Medulla oblongata (tissue), 1 donor: ENCODE measurements around the gene AUTS2.

Experiments
- DNase-seq: peaks from one replicate; pipeline ENCODE4 v3.0.0-alpha.2; 2015; ENCODE audit errors: extremely low spot score

The AUTS2 gene

DNA sequence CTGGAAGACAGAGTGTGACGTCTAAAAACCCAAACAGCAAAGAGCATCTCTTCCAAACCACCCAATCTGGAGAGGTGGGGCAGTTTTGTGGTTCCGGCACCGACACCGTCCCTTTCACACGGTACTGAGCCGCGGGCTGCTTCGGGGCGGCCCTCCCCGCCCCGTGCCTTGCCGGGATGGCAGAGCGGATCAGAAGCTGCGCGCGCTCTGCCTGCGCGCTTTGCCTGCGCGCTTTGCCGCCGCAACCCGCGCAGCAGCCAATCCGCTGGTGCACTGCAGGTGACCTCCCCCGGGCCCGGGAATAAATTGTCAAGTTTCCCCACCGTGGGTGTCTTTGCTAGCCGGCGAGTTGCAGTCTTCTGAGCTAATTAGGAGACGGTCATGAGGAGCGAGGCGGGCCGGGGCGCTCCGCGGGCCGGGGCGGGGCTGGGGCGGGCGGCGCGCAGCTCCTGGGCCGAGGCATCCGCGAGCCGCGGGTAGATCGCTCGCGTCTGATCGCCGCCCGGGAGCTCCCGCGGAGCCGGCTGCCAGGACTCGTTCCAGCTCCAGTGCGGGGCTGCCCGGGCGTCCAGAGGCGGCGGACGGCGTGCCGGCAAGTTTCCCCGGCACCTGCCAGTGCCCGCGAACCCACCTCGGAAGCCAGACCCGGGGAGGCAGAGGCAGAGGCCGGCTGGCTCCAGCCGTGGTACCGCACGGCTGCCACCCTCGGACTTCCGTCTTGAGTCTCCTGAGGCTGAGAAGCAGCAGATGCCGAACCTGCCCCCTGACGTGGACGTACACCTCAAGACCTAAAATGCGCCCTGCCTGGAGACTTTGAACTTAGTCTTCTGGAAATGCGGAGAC is 997.7 kb downstream of the AUTS2 start:
- DNase-seq: no peak

DNA sequence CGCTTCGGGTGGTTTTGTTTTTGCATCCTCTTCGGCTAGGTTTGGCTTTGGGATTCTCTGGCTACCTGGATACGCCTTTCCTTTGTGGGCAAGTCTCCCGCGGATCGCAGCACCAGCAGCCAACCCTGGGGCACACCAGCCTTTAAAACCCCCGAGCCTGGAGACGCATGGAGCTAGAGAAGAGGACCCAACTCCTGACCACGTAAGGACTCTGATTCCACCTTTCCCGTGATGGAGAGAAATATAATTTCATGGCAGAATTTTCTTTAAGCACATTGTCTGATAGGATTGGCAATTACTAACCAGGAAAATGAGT is 998.3 kb downstream of the AUTS2 start:
- no peak for DNase-seq

DNA sequence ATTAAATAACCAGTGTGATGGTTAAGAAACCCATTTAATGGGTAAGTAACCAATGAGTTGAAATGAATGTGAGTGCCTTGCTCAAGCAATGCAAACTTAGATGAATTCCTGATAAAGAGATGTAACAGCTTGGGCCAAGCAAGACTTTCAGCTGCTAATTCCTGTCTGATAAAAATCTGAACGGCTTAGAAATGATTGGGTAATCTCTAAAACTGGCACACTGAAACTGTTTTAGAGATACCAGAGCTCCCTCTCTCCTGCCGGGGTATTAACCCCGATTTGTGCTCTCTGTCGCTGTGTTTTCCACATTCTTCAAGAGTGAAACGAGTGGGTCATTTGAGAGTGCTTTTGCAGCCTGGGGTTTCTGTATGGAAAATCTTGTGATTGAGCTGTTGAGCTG is 998.8 kb downstream of the AUTS2 start:
- DNase-seq: no peak

DNA sequence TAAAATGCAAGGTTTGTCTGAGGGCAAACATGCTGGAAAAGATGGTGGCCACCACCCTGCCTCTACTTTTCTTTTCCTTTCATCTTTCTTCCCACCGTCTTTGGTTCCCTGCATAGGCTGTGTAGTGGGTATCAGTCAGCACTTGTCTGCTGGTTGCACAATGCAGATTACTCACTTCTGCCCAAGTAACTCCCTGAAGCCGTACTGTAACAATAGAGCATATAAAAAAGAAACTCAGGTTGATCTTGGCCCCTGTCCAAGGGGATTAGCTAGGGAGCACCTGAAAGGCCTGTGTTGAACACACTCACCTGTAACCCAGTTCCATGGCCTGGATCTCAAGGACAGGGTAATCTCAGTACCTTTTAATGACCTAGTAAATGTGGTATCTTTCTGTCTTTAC is 1000.7 kb downstream of the AUTS2 start:
- no peak for DNase-seq

DNA sequence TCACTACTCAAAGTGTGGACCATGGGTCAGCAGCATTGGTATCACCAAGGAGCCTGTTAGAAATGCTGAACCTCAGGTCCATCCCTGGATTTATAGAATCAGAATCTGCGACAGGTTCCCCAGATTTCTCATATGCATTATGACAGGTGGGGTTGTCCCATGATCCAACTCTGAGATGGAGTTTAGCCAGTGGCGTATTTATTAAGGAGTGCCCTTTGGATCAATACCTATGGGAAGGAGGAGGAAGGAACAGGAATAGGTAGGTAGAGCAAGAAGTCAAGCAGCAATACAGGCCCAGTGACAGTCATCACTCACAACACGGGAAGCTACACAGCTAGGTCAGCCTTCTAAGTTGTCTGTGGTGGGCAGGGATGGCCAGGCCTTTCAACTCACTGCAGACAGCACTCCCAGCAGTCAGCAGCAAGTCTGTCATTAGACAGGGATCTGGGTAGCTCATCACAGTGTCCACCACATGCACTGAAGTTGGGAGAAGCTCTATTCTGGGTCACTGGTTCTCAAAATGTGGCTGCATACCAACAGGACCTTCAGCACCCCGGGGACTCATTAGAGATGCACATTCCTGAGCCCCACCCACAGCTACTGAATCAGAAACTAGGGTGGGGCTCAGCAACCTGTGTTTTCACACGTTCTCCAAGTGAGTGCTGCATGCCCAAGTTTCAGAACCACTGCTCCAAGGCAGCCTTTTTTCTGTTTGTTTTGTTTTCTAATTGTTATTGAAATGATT is 1001.3 kb downstream of the AUTS2 start:
- no peak for DNase-seq

DNA sequence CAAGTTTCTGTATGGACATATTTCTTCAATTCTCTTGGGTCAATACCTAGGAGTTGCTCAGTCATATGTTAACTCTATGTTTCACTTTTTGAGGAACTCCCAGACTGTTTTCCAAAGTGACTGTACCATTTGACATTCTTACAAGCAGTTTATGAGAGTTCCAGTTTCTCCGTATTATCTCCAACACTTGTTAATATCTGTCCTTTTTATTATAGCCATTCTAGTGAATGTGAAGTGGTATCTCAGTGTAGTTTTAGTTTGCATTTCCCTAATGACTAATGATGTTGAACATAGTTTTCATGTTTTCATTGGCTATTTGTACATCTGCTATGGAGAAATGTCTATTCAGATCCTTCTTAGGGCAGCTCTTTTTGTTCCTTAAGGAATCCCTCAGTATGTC is 1002.7 kb downstream of the AUTS2 start:
- no peak for DNase-seq

DNA sequence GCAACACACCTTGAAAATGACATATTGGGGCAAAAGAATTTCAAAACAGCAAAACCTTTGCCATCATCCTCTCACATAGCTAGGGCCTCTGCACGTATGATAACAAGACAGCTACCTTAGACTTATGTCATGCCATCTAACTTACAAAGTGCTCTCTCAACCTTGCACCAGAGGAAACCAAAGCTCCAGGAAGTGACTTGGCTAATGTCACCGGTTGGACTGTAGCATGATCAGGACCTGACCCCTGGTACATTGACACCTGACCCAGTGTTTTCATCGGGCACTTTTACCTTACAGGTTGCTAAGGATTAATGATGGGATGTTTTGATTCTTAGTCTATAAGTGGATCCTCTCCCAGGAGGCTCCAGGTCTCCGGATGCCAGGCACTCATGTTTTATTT is 1003.8 kb downstream of the AUTS2 start:
- no peak for DNase-seq

DNA sequence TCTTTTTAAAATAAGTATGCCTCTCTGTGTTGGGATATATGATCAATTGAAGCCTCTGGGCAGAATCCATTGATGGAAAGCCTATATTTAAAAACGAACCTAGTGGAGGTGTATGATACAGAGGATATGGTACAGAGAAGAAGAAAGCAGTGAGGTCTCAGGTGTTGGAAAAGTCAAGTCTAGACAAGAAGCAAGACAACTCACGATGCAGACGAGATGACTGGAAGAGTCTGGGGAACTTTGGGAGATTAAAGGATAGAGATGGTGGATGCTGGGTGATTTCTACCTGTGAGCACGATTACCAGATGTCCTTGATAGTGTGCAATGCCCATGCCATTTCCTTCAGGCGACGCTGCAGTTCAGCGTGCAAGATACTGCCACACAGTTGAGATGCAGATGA is 1009.0 kb downstream of the AUTS2 start:
- no peak for DNase-seq

DNA sequence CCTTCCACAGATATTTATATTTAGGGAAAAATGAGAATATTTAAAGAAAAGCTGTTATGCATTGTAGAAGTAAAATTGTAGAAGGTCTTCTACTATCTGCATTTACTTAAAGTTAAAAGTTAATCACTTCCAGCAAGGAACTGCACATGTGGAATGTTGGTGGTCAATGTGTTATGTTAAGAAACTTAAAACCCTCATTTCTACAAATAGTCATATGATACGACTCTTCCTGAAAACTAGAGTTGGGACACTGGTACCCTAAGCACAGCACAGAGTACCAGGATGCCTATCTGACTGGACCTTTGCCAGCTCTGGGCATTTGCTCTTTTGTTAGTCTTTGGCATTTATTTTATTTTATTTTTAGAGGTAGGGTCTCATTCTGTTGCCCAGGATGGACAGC is 1009.5 kb downstream of the AUTS2 start:
- no peak for DNase-seq

DNA sequence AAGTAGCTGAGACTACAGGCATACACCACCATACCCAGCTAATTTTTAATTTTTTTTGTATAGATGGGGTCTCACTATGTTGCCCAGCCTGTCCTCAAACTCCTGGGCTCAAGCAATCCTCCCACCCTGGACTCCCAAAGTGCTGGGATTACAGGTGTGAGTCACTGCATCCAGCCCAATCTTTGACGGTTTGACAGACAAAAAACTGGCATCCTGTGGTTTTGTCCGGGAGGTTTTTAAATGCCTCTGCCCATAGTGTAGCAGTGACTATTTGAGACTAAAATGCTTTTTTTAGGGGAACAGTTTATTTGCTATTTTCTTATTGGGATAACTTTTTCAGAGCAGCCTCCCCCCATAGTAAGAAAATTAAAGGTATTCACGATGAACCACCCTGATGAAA is 1010.0 kb downstream of the AUTS2 start:
- DNase-seq: no peak

DNA sequence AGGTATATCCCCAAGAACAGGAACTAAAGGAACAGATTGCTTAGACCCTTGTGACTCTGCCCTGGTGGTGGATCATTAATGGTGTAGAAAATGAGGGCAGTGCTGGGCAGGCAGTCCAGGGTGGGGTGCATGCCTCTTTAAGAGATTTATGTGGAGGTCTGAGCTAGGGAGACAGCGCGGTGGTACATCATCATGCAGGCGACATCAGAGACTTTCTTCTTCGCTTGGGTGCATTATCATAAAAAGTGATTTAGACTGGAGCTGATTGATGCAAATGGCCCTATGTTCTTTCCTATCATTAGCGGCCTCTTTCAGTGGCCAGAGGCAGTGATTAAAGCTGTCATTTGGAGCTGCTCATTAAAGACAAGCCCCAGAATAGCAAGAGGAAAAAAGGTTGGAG is 1014.5 kb downstream of the AUTS2 start:
- no peak for DNase-seq

DNA sequence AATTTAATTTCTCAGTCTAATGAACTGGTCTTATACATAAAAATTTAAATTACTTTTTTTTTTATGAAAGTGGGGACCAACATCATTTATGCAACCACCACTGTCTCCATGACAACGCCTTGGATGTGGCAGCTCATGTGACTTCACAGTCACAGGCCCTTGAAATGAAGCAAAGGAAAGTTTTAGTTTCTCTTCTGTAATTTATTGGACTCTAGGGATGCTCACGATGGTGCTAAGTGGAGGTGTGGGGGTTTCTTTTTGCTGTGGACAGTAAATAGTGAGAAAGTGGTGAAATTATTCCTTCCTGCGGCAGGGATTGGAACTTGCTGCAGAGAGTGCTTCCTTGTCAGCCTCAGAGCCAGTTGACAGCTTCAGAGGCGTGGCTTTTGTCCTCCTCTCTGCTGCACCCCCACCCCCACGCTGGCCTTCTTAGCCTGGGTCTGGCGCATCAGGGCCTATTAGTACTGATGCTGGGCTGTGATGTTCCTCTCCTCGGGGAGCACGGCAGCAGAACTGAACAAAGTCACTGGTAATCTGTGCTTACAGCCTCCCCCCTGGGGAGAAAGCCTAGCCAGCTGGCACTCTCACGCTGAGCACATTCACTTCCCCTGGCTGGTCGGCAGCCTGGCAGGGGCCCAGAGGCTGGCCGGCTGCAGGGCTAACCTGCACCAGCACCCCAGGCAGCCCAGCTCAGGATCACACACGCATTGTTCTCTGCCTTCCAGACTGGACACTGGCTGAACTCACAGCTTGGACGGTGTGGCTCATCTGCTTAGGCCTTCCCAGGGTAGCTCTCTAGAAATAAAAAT is 1016.2 kb downstream of the AUTS2 start:
- peak; percentile 58 for DNase-seq

DNA sequence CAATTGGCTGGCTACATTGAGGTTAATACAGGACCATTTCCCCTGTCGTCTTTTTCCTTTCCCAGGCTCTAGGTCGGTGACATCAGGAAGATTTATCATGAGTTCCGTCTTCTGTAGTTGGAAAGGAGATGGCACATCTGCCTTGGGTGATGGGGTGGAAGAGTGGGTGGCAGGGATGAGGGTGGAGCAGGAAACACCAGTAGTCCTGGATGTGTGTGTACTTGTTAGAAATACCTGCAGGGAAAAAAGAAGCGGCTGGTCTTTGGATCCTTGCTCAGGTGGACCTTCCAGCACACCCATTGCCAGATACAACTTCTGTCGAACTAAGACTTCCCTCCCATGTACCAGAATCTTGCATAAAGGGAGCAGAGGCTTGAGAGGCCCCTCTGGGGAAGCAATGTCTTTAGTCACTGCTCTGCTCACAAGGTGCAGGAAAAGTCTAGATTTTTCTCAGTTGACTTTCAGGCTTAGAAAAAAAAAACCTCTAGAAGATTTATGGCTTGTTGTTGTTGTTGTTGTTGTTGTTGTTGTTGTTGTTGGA is 1016.9 kb downstream of the AUTS2 start:
- DNase-seq: no peak

DNA sequence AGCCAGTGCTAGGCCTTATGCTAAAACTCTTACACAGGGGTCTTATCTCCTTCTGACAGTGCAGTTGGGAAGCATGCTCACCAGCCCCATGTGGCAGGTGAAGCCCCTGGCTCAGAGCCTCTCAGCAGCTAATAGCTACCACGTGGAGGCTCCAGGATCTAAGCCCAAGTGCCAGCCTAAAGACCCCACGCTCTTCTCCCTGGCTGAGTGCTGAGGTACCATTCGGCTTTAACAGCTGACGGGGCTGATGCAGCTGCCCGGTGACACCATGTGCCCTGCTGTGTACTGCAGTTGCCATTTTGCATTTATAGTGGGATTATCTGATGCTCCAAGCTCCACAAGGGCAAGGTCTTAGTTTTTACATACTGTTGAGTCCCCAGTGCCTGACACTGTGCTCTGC is 1017.9 kb downstream of the AUTS2 start:
- DNase-seq: no peak

DNA sequence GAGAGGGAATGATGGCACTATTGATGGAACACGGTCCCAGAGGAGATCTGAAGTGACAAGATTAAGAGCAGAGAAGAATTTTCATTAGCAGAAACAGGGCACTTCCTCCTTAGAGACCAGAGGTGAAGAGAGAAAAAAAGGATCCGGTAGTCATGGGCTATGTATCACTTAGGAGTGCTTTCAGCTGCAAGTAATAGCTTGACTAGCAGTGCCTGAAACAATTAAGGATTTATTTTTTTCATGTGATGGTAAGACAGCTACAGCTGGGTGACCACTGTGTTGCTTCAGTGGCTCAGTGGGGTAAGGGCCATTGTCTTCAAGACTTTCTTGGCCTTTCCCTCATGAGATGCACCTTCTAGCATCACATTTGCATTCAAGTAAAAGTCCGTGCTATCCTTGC is 1018.5 kb downstream of the AUTS2 start:
- DNase-seq: no peak

DNA sequence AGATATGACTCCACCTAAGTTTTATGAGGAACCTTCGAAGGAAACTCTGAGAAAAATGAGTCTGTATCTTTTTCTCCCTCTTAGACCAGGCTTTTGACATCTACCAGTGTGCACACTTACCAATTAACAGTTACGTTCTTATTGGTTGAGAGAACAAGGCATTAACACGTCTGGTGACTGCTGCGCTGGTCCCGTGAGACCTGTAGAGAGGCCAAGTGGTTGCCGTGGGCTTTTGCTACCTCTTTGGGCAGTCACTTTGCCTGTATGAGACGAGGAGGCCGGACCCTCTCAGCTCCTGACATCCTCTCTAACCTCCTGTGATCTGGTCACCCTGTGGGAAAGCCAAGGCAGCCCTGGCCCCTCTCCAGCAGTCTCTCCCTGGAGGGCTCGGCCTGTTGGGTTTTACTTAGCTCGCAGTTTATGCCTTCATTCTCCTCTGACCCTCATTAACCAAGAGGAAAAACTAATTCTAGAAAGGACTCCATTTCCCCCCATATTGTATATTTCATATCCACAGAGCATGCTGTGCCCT is 1019.8 kb downstream of the AUTS2 start:
- DNase-seq: no peak

DNA sequence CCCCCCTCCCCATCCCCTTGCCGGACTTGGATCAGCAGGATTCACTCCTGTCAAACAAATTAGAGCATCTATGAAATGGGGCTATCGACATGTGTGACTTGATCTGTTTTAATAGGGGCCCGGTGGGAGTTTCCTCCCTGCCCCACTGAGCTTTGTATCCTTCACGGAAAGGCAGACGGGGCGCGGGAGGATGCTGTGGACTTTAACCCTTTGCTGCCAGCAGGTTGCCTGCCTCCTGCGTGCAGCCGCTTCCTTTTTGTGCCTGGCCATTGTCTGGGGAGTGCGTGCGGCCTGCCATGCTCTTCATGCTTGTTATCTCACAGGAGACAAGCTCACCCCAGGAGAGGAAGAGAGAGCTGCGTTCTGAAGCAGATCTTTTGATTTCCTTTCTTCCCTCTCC is 1020.9 kb downstream of the AUTS2 start:
- no peak for DNase-seq

DNA sequence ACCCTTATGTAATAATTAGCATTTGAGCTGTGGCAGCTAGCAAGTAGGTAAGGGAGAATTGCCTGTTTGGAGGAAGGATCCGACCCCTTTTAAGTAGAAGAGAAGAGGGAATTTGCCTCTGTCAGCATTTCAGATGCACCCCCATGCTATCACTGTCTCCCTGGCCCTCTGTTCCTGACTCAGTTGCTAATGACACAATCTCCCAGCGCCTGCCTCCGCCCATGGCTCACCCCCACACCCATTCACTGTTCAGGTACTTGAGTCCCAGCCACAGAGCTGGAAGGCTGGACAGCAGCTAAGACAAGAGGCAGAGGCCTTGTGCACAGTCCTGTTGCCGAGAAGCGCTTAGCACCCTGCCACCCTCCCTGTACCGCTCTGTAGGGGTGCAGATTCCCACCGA is 1021.4 kb downstream of the AUTS2 start:
- DNase-seq: no peak

DNA sequence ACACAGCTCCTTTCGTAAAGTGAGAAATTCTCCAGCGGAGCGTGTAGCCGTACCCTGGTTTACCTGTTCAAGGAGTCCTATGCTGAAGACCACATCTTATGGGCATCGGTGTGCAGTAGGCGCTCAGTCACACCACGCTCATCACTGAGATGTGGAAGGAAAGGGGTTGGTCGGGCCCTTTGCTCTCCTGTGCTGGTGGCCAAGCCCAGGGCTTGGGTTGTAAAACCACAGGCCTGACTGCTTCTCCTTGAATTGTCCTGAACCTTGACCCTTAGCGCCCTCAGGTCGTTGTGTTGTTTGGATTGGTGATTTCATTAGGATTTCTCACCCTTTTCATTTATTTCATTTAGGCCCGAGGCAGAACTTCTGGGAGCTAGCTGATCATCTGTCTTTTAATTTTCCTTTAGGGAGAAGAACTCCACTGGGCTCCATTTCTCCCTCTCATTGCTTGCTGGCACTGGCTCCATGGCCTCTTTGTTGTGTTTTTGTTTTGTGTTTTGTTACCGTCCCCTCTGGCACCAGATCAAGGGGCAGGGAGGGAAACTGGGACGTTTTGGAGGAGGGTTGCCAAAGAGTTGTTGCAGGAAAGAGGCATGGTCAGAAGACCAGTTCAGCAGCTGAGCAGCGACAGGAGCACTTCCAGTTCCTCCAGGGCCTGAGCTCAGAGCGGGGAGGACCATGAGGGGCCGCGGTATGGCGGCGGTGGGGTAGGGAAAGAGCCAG is 1022.2 kb downstream of the AUTS2 start:
- DNase-seq: peak; percentile 76

DNA sequence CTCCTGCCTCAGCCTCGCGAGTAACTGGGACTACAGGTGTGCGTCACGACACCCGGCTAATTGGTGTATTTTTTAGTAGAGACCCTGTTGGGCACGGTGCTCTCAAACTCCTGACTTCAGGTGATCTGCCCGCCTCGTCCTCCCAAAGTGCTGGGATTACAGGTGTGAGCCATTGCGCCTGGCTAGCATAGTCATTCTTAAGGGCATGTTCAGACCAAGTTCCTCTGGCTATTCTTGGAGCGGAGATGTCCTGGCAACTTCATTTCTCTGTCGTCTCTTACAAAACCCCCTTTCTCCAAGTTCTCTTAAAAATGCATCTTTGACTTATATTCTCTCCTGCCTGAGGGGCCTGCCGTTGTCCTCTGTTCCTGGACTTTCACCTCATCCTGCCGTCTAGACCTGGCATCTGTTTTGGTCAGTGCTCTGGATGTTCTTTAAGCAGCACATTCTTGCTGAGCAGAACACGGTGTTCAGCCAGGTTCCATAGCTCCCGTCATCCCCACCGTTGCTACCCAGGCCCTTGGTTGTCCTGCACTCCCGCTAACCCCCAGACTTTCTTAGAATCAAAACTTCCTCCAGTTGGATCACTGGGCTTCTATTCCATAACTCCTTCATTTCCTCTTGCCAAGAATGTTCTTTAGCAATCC is 1023.8 kb downstream of the AUTS2 start:
- peak; percentile 27 for DNase-seq

DNA sequence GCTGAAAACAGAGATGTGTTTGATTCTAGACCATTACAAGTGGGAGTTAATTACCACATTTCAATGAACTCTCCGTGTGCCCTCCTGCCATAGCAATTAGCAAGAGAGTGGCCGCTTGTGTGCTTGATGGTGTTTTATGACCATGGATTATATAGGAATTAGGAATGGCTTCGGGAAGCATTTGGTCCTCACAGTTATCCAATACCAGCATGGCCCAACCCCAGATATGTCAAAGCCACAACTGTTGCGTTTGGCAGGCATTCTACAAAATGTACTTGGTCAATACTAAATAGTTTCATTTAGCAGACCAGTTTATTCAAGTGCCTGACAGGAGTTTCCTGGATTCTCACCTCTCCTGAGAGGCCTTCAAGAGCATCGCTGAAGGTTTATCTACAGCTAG is 1024.7 kb downstream of the AUTS2 start:
- no peak for DNase-seq
